Uterus (tissue), 4 donors: ENCODE data around the gene LTBP2. TPM values are rescaled to one million over a fixed set of nuclear protein-coding genes. Genes with fewer than 3 reads are reported as not detected.
A peak's percentile ranks its signal among the peaks of the same experiment; 100 is the strongest.

Experiments
- DNase-seq, 2 donors: peaks; one replicate each; pipeline ENCODE4 v3.0.0-alpha.2; 2019 to 2020
- H3K27ac ChIP-seq, 2 donors: fragments of 200-600 bp; sonication (generic); 1 replicate in 1 of 2; 2 replicates in 1 of 2; pipeline ENCODE4 v1.5.1; 2016 to 2018
- H3K27me3 ChIP-seq, 2 donors: fragments of 200-600 bp; sonication (generic); one replicate each; pipeline ENCODE4 v1.5.1; 2018 to 2019; ENCODE audit warnings: control low read depth in 1 of 2
- H3K36me3 ChIP-seq, 2 donors: fragments of 200-600 bp; sonication (generic); one replicate each; pipeline ENCODE4 v1.5.1; 2019; ENCODE audit warnings: control low read depth in 1 of 2
- H3K4me1 ChIP-seq, 2 donors: fragments of 200-600 bp; sonication (generic); one replicate each; pipeline ENCODE4 v1.5.1; 2018 to 2019; ENCODE audit warnings: control low read depth in 1 of 2
- H3K4me3 ChIP-seq, 2 donors: fragments of 200-600 bp; sonication (generic); 1 replicate in 1 of 2; 2 replicates in 1 of 2; pipeline ENCODE4 v1.5.1; 2018 to 2019; ENCODE audit warnings: mild to moderate bottlenecking in 1 of 2
- H3K9me3 ChIP-seq, 2 donors: fragments of 200-600 bp; sonication (generic); one replicate each; pipeline ENCODE4 v1.5.1; 2019; ENCODE audit warnings: control low read depth in 1 of 2
- CTCF ChIP-seq, 4 experiments: fragments of 200-600 bp in 2 of 4; fragments of 450-650 bp in 2 of 4; sonication (generic) in 2 of 4; IDR thresholded peaks; one replicate each; pipeline ENCODE4 v1.5.1; 2016 to 2019; ENCODE audit warnings: antibody characterized with exemption in 4 of 4, mild to moderate bottlenecking in 2 of 4, moderate library complexity in 1 of 4
- POLR2A ChIP-seq, 2 donors: fragments of 450-650 bp; IDR thresholded peaks; one replicate each; pipeline ENCODE4 v1.6.1; 2016; ENCODE audit warnings: antibody characterized with exemption in 2 of 2, mild to moderate bottlenecking in 1 of 2, moderate library complexity in 1 of 2
- intact Hi-C: fragments of 100-400 bp; cut with DNase I; formaldehyde crosslinking; loops from one replicate; pipeline ENCODE4 v1.15.1; 2023; ENCODE audit warnings: low total_unique reads
- total RNA-seq, 4 donors: library from RNA; depleted of rRNA in 3 of 4; stranded (reverse); fragments of >200 nt in 3 of 4; gene quantifications; one replicate each; pipeline versions ENCODE4 v1.1.0 to v1.2.4, GENCODE V29; 2014 to 2023
- donor health status: DM: yes; HTN: yes; CAD: no.

LTBP2 gene
- total RNA-seq, 4 donors from 2014 or later: 18.8 to 70.6 (median 35.1) TPM

DNA sequence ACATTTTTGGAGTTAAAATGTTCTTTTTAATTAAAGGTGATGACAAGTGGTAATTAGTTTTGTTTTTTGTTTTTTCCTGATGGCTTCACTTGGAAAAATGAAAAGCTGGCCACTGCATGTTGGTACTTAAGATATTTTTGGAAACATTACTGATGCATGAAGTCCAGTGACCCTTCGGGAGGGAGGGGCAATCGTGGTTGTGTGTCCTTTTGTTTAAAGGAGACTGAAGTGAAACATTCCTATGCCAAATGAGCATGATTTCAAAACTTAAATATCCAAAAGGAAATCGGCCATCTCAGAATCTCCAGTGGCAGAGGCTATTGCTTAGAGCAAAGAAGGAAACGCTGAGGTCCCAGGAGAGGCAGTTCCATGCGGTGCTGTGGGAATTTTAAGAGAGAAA lies 20.1 kb downstream of the LTBP2 start:
- Histone ChIP-seq H3K36me3 (no peaks in the 10 kb centered on the region), H3K4me3 (no peak overlapping the region), H3K27ac (peak overlapping the region; percentile 89 to 92), H3K9me3 (no peaks in the 10 kb centered on the region), H3K4me1 (peaks cover 24 to 28% of the 10 kb centered on the region in 2 donors), H3K27me3 (no peaks in the 10 kb centered on the region)
- intact Hi-C loops: no loop called here
- no peak for DNase-seq
- TF ChIP-seq POLR2A (IDR thresholded peaks at IDR 0.05): no peak
- no peak for TF ChIP-seq CTCF (IDR thresholded peaks at IDR 0.05)

DNA sequence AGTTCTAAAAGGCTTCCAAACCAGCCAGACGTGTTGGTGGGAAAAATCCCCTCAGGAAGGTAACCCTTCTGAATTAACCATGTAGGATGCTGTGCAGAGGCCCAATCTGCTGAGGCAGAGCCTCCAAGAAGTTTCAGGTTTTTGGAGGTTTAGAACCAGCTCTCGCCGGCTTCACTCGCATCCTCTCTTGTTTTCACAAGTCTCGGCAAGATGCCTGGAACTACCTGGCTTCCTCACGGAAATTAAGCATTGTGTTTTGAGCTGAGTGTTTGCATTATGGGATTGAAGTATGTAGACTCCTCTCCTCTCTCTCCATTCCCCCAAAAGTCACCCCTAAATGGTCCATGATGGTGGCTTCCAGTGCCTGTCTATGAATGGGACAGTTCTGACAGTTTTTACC lies 20.6 kb downstream of the LTBP2 start:
- peaks cover 22 to 23% of the 10 kb centered on the region in 2 donors for H3K4me1 ChIP-seq
- peak overlapping the region; percentile 89 to 92 for H3K27ac ChIP-seq
- no peaks in the 10 kb centered on the region for H3K36me3 ChIP-seq
- H3K9me3 ChIP-seq: no peaks in the 10 kb centered on the region
- H3K4me3 ChIP-seq: no peak overlapping the region
- no peak for TF ChIP-seq POLR2A (IDR thresholded peaks at IDR 0.05)
- TF ChIP-seq CTCF (IDR thresholded peaks at IDR 0.05): no peak
- no peak for DNase-seq
- intact Hi-C loops: no loop called here
- no peaks in the 10 kb centered on the region for H3K27me3 ChIP-seq

- Histone ChIP-seq H3K4me3 (no peak overlapping the region), H3K36me3 (no peaks in the 10 kb centered on the region), H3K4me1 (peaks cover 13% of the 10 kb centered on the region in 2 donors), H3K27ac (no peak overlapping the region), H3K9me3 (no peaks in the 10 kb centered on the region), H3K27me3 (no peaks in the 10 kb centered on the region)
- no peak for DNase-seq
- intact Hi-C loops: no loop called here
- TF ChIP-seq CTCF (IDR thresholded peaks at IDR 0.05) (no peak), POLR2A (IDR thresholded peaks at IDR 0.05) (no peak)
These were observed 22.7 kb downstream of the LTBP2 start for GRCh38 chr14:74589291-74589879.

DNA sequence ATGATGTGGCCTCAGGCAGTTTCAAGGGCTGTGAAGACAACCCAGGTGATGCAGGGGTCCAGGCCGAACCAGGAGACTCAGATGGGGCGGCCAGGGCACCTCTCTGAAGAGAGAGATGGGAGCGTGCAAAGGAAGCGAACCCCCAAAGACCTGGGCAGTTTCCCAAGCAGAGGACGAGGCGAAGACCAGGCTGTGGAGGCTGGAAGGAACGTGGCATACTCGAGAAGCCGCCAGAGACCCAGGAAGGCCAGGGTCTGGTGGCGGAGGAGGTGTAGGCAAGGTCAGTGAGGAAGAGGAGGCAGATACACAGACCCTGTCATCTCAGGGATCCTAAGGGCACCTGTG lies 24.7 kb downstream of the LTBP2 start:
- TF ChIP-seq POLR2A (IDR thresholded peaks at IDR 0.05): no peak
- no peak for TF ChIP-seq CTCF (IDR thresholded peaks at IDR 0.05)
- Histone ChIP-seq H3K4me1 (peaks cover 0 to 9% of the 10 kb centered on the region in 2 donors), H3K36me3 (no peaks in the 10 kb centered on the region), H3K27ac (no peak overlapping the region), H3K4me3 (no peak overlapping the region), H3K9me3 (no peaks in the 10 kb centered on the region), H3K27me3 (no peaks in the 10 kb centered on the region)
- no peak for DNase-seq
- intact Hi-C loops: no loop called here

DNA sequence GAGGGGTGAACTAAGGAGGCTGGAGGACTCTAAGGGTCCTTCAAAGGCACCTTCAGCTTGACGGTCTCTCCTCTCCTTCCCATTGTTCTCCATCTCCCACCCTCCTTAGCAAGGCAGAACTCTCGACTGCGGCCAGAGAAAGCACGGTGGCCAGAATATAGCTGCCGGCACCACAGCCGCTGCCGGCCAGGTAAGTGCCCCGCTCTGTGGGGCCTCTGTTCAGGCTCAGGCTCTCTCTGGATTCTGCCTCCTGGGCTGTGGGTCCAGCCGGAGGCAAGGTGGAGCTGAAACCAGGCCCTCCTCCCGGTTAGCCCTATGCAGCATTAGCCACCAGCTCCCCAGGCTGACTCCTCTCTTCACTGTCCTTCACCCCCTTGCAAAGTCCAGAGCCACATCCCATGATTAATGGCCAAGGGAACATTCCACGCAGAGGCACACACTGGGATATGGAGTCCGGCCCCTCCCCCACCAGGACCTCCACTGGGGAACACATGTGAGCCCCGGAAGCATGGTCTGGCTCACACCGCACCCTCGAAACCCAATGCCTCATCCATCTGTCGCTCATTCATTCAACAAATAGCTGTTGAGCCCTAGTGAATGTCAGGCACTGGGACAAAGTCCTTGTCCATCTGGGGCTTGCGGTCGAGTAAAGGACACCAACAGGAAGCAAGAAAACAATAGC lies 25.2 kb downstream of the LTBP2 start:
- H3K4me1 ChIP-seq: peaks cover 0 to 9% of the 10 kb centered on the region in 2 donors

More for the DNA sequence above, 25.2 kb downstream of the LTBP2 start:
- H3K4me3 ChIP-seq: no peak overlapping the region
- no peak overlapping the region for H3K27ac ChIP-seq
- no peaks in the 10 kb centered on the region for H3K9me3 ChIP-seq
- TF ChIP-seq POLR2A (IDR thresholded peaks at IDR 0.05) (no peak), CTCF (IDR thresholded peaks at IDR 0.05) (no peak)
- DNase-seq: no peak
- intact Hi-C loops: no loop called here
- no peaks in the 10 kb centered on the region for H3K36me3 ChIP-seq
- no peaks in the 10 kb centered on the region for H3K27me3 ChIP-seq
